Ureter (tissue), 1 donor: ENCODE results near the gene RGS9BP. TPM values are rescaled to one million over a fixed set of nuclear protein-coding genes. Genes with fewer than 3 reads are reported as not detected.
"Not testable (repeated sequence)": the region's sequence is repeated elsewhere in the genome, so short reads cannot be mapped to it uniquely, and the experiment has no call there.

Experiments
- DNase-seq: peaks from one replicate; pipeline ENCODE4 v3.0.0-alpha.2; 2020; ENCODE audit warnings: low spot score
- total RNA-seq: library from RNA; stranded (reverse); gene quantifications from one replicate; pipeline ENCODE4 v1.2.4, GENCODE V29; 2023
- donor health status: DM: yes; HTN: yes; CAD: no.

RGS9BP gene
- total RNA-seq, 1 donor from 2014 or later = 0.16 TPM

DNA sequence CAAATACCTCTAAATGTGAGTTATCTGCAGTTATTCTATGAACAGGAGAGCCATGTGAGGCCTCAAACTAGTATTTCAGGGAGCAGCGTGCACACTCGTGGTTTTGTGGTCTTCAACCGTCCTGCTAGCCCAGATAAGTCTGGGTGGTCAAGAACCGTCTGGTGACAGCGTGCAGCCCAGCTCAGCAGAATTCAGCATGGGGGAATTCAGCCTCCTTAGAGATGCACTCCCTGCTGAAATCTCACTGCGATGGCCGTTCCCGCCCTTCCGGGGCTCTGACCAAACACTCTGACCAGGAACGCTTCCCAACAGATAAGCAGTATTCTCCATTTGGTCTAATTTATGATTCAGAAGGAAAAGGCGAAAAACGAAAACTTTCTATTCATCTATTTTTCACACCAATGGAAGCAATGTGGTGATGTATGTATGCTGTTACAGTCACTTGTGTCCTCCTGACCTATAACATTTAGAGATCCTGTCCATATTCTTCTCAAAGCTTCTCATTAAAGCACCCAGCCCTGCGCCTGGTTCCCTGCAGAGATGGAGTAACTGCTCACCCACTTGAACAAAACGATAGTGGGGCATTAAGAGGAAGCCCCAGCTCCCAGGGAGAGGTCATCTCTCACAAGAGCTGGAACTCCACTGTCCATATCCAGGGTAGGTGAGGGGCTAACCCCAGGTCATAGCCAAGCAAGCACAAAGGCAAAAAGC lies 3.6 kb upstream of the RGS9BP start:
- no peak for DNase-seq

DNA sequence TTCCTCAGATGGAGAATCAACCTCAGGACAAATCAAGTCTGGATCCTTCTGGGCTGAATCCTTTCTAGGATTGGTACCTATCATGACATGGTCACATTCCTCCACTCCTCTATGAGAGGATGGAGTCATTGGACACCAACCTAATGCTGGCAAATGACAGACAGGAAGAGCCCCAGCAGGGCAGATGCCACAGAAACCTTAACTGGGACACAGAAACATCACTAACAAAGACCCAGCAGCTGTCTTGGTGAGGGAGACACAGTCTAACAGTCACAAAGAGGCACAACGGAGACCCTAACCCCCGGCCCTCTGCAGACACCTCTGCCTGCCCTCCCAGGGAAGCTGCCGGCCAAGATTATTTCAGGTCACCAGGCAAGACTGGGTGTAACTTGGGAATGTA lies 2.8 kb upstream of the RGS9BP start:
- DNase-seq = no peak

DNA sequence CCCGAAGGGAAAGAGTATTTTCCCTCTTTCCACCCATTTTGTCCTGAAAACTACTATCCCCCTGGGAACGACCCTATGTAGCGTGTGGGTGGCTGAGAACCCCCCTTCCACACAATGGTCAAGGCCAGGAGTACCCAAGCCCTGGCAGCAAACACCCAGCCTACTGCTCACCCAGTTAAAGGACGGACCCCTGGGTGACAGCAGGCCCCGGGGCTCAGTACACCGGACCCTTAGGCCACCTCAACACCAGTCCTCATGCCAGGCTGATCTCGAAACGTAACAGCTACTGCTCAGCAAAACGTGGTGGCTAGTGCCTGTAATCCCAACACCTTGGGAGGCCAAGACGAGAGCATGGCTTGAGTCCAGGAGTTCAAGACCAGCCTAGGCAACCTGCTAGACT lies 2.1 kb upstream of the RGS9BP start:
- DNase-seq = no peak

DNA sequence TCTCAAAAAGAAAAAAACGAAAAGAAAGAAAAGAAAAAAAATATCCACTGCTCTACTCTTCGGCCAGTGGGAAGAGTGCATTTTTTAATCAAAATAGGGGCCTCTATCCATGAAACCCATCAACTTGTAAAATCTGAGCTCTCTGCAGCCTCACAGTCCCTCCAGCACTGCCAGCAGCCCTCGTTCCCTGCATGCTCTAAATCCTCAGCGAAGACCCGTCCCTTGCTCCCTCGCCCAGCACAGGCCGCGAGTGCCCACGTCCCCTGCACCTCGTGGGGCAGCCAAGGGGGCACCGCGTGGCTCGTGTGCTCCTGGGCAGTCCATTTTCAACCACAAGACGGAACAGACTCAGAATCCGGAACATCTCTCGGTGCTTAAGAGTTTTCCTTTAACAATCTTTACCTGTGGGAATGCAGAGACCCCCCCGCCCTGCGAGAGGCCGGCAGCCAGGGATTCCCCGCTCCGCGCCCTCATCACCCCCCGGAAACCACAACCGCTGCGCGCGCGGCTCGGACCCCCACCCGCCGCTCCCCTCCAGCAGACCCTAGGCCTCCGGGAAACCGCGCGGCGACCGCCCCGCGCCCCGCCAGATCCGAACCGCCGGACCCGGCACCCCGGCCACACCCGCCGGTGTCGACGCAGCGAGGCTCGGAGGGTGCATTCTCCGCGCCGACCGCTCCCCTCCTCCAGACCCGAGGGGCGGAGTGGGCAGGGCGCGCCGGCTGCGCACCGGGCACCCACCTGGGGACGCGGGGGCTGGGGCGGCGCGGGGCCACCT lies 1.3 kb upstream of the RGS9BP start:
- DNase-seq = no peak

DNA sequence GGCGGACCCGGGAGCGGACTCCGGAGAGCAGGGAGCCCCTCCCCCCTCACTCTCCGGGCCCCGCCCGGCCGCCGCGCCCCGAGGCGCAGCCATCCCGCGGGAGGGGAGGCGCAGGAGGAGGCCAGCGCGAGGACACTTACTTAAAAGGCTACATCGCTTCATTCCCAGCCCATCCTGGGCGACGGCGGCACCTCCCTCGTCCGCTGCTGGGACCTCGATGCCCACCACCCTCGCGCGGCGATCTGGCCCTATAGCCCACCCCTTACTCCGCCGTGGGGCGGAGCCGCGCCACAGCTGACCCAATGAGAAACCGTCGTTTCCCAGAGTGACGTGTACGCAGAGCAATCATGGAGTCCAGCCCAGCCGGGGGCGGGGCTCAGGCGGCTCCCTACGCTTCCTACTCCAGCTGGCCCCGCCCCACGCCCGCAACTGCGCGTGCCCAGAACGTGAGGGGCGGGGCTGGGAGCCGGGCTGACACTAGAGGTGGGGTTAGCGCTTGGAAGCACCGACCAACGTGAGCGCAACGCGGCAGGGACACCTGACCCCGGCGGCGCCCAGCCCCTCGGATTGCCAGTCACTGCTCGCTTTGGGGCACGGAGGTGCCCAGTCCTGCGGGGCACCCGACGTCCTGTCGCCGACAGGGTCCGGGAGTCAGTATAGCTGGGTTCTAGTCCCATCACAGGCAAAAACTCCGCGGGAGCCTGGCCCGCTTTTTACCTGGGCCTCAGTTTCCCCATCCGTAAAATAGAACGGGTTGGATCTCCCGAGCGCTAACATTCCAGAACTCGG lies 523 bp upstream of the RGS9BP start, which contains the start of gene ANKRD27:
Gene ANKRD27 (minus strand): TSS at position 250 of the 789 bp plus-strand sequence. CDS start 16,165 bp downstream, outside the sequence.
- peak; percentile 98 for DNase-seq

DNA sequence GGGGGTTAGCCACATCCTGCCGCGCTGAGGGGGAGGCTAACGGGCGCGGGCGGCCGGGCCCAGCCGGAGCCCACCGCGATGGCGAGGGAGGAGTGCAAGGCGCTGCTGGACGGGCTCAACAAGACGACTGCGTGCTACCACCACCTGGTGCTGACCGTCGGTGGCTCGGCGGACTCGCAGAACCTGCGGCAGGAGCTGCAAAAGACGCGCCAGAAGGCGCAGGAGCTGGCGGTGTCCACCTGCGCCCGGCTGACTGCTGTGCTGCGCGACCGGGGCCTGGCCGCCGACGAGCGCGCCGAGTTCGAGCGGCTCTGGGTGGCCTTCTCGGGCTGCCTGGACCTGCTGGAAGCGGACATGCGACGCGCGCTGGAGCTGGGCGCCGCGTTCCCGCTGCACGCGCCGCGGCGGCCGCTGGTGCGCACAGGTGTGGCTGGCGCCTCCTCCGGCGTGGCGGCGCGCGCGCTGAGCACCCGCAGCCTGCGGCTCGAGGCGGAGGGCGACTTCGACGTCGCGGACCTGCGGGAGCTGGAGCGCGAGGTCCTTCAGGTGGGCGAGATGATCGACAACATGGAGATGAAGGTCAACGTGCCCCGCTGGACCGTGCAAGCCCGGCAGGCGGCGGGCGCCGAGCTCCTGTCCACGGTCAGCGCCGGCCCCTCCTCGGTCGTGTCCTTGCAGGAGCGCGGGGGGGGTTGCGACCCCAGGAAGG lies 692 bp downstream of the RGS9BP start:
- DNase-seq = no peak

DNA sequence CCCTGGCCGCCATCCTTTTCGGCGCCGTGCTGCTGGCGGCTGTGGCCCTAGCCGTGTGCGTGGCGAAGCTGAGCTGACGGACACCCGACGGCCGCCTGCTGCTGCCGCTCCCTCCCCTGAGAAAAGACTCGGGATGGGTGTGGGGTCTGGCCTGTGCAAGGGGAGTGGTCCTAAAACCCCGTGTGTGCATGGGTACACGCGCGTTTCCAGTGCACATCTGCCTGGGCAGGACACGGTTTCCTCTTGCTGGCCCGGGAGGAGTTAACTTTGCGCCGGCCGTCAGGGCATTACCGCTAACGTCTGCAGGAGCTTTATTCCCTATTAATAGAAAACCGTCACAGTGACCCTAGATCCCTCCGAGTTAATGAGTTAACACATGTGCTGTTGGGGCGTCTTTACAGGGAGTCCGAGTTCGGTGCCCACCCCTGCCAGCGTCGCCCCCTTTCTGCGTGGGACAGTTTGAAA lies 1.3 kb downstream of the RGS9BP start:
- no peak for DNase-seq

DNA sequence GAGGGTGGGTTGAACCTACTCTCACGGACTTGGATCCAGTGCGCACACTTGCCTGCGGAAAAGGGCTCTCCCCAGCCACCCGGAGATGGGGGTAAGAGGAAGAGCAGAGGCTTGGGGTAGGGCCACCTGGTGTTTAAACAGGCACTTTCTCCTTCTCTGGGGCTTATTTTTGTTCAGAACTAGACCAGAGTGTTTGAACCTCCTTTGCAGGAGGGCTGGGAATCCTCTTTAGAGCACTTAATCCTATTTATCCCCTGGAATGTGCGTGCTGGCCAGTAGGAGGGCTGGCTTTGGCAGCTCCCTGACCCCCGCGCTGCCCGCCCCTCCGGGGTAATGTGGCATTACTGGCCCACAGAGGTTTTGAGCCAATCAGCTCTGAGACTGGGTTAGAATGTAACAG lies 2.0 kb downstream of the RGS9BP start:
- no peak for DNase-seq

DNA sequence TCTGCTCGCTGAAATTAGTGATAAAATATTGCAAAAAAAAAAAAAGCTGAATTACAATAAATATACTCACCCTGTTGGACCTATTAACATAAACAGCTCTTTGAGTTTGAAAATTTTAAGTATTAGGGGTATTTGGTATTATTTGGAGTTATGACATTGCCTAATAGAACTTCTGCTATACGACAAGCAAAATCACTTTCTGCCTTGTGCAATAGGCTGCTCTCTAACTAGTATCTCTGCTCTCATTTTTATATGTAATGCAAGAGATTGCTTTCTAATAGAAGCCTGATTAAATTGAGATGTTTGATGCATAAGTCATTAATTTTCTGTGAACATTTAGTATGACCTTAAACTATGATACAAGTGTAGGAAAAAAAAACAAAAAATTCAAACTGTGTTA lies 5.3 kb downstream of the RGS9BP start:
- no peak for DNase-seq

DNA sequence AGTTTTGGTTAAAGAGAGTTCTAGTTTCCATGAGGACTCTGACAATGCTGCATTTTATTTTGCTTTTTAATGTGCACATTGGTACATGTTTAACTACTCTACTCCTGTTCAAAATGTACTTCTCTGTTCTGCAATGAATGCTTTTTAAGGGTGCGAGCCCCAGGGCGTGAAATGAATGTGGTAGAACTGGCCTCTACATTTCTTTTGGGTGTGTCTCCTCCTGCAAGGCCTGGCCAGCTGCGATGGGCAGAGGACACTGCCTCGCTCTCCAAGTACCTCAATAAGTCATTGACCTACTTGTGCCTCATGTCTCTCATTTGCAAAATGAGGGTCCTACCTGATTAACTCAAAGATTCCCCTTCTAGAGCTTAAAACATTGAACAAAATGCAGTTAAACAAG lies 6.7 kb downstream of the RGS9BP start:
- no peak for DNase-seq

DNA sequence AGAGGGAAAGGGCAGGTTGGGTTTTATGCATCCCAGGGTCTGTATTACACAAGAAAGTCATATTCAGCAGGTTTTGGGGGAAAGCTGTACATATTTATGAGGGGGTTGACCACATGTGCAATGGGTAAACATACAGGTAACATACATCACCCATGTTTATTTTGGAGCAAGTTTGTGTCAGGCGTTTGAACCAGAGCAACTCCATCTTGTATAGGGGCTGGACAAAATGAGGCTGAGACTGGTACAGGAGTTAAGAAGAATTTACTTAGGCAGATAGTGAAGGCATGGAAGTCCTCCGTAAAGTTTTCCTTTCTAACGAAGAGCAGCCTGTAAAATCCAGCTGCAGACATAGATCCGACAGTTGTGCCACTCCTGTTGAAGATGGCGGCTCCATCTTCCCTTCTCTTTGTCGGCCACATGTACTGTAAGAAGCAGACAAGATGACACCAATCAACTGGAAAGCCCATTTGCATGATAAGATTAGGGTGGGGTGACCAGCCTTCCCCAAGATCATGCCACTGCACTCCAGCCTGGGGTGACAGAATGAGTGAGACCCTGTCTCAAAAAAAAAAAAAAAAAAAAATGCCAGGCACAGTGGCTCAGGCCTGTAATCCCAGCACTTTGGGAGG lies 11.3 kb downstream of the RGS9BP start:
- no peak for DNase-seq

DNA sequence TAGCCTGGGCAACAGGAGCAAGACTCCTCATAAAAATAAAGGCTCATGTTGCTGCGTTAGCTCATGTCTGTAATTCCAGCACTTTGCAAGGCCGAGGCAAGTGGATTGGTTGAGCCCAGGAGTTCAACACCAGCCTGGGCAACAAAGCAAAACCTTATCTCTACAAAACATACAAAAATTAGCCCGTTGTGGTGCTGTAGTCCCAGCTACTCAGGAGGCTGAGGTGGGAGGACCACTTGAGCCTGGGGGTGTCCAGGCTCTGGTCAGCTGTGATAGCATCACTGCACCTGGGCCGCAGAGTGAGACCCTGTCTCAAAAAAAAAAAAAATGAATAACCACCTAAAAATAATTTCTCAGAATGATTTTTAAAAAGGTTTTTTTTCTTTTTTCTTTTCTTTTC lies 12.0 kb downstream of the RGS9BP start:
- DNase-seq = no peak

DNA sequence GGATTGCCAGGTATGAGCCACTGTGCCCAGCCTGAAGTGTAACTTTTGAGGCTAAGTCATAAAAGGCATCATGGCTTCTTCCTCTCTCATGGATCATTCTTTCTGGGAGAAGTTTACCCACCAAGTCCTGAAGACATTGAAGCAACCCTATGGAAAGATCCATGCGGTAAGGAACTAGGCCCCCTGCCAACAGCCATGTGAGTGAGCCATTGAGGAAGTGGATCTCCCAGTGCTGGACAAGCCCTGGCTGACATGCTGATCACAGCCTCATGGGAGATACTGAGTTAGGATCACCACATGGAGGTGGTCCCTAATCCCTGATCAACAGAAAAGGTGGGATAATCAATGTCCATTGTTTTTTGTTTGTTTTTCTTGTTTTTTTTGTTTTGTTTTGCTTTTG lies 12.7 kb downstream of the RGS9BP start:
- no peak for DNase-seq

DNA sequence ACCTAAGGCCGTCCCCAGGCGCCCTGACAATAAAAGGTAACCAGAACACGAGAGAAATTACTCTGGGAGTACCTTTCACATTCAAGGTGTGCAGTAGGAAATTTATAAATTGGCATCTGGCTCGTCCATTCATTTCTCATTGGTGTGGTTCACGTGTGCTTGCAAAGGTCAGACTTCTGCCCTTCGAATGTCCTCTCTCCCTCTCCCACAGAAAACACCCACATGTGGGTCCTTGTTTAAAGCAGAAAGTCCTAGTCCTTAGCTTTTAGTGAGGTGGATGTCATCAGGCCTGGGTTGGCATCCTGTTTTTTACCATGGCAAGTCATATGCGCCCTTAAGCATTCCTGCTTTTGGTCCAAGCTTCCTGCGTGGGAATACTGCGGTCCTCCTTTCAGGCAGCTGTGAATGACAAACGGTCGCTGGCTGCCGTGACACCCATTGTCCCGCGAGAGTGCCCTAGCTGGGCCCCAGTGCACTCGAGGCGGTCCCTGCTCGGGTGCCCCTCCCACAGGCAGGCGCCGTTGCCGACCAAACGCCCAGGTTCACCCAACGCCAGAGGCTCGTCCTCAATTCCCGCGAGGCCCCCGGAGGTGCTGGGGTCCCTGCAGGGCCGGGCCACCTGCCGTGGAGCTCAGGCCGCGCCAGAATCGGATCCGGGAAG lies 15.8 kb downstream of the RGS9BP start, which contains the start of gene NUDT19:
Gene NUDT19 (plus strand): TSS at position 531 of the 661 bp plus-strand sequence. CDS start 140 bp downstream, outside the sequence.
- DNase-seq = peak; percentile 90

DNA sequence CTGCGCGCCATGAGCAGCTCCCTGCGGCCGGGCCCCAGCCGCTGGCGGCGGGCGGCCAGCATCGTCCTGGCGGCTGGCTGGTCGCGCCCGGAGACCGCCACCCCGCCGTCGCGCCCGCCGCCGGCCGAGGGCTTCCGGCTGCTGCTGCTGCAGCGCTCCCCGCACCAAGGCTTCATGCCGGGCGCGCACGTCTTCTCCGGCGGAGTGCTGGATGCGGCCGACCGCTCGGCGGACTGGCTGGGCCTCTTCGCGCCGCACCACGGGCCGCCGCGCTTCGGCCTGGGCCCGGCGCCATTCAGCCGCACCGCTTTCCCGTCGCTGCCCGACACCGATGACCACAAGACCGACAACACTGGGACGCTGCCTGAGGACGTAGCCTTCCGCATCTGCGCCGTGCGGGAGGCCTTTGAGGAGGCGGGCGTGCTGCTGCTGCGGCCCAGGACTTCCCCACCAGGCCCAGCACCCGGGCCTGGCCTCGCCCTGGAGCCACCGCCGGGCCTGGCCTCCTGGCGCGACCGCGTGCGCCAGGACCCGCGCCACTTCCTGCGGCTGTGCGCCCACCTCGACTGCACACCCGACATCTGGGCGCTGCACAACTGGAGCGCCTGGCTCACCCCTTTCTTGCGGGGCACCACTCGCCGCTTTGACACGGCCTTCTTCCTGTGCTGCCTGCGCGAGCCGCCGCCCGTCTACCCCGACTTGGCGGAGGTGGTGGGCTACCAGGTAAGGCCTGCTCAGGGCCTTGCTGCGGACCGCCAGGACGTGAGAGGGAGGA lies 16.5 kb downstream of the RGS9BP start:
- DNase-seq = no peak

DNA sequence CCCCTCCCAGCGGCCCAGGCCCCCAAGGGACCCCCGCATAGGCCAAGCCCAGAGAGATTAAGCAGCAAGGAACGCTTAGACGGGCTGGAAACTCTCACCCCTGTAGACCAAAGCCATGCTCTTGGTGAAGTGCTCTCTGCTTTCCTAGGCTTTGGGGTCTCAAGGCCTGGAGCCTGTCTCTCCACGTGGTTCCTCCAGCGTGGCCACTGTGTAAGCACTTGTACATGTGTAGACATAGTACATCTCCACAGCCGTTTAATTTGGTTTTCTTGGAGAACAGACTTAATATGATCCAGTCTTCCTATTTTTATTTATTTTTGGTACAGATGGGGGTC lies 17.0 kb downstream of the RGS9BP start:
- DNase-seq = no peak

DNA sequence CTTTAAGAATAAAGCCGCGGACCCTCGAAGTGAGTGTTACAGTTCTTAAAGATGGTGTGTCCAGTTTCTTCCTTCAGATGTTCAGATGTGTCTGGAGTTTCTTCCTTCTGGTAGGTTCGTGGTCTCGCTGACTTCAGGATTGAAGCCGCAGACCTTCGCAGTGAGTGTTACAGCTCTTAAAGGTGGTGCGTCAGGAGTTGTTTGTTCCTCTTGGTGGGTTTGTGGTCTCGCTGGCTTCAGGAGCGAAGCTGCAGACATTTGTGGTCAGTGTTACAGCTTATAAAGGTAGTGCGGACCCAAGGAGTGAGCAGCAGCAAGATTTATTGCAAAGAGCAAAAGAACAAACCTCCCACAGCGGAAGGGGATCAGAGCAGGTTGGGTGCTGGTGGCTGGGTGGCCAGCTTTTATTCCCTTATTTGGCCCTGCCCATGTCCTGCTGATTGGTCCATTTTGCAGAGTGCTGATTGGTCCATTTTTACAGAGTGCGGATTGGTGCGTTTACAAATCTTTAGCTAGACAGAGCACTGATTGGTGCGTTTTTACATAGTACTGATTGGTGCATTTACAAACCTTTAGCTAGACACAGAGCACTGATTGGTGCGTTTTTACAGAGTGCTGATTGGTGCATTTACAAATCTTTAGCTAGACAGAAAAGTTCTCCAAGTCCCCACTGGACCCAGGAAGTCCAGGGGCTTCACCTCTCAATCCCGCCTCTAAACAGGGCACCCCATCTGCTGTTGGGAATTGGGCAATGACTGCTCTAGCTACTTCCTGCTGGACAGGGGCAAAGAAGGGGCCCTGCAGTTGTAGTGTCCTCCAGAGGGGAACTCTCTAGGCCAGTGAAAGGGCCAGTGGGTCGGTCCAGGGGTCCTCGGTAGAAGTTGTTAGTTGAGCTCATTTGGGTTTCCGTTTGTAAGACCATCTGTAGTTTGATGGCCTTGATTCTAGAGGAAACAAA lies 17.8 kb downstream of the RGS9BP start:
- not testable (repeated sequence) for DNase-seq

DNA sequence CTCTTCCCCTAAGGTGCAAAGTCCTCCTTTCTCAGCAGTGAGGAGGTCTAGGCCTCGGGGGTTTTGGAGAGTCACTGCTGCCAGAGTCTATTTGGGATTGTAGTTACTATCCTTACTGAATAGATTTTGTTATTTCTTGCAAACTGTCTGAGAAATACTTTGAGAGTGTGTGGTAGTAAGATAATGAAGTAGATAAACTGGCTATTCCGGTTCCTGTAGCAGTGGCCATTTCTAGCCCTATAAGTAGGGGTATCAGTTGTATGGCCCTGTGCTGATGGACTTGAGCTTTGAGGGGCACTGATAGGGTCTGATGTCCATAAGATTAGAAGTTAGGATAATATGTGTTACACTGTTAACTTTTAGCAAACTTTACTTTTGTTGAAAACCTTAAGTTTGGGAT lies 18.7 kb downstream of the RGS9BP start:
- not testable (repeated sequence) for DNase-seq

DNA sequence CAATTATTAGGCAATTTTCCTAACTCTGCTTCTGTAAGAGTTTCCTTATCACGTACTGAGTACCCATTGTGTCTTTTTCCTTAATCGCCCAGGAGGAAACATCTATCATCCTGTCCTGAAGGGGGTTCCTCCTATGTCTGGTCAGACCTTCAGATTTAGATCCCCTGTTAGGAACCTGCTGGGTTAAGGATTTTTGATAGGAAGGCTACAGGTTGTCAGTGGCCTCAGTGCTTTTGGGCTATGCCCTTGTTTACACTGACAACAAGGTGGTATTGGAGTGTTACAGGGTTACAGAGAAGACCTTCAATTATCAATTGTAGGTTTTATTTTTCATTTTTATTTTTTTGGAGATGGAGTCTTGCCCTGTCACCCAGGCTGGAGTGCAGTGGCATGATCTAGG lies 19.2 kb downstream of the RGS9BP start:
- not testable (repeated sequence) for DNase-seq
